Fibroblast of the aortic adventitia (primary cell): ENCODE results near the gene GPR68. TPM values are rescaled to one million over a fixed set of nuclear protein-coding genes. Genes with fewer than 3 reads are reported as not detected.
"Not testable (repeated sequence)": the region's sequence is repeated elsewhere in the genome, so short reads cannot be mapped to it uniquely, and the experiment has no call there.

Experiments
- DNase-seq: peaks from one replicate; pipeline ENCODE4 v3.0.0-alpha.2; 2010; ENCODE audit warnings: low read depth
- H3K4me3 ChIP-seq: 2 replicates; pipeline ENCODE4 v1.5.1; 2011; ENCODE audit warnings: low read depth, mild to moderate bottlenecking, control low read depth, low read length, moderate library complexity
- total RNA-seq: library from RNA; depleted of rRNA; stranded (reverse); fragments of >200 nt; gene quantifications from 2 replicates; pipeline ENCODE4 v1.2.3, GENCODE V29; 2012; ENCODE audit warnings: low replicate concordance
- TF ChIP-seq, protein P1 (sequence below): IDR thresholded peaks from 2 replicates; pipeline ENCODE4 v1.5.1; 2011; ENCODE audit warnings: mild to moderate bottlenecking, low read length, control low read depth, inconsistent platforms; ENCODE audit not compliant: insufficient read depth

GPR68 gene
- total RNA-seq, 1 donor = 17.1 TPM

DNA sequence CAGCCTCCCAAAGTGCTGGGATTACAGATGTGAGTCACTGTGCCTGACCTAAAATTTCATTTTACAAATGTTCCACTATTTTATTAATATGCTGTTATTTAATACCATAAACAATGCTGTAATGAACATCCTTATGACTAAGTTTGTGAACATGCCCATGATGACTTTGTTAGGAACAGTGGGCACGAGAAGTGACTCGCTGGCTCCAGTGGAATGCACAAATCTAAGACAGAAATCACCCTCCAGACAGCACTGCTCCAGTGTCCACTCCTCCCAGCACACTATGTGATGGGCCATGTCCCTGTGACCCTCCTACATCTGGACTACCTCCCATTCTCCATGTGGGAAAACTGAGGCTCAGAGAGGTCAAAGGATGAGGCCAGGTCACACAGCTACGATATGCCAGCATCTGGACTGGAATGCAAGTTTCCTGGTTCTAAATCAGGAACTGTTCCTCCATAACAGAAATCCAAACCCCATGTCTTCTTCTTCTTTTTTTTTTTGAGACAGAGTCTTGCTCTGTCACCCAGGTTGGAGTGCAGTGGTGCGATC, 57.9 kb downstream of the GPR68 start:
- TF ChIP-seq, protein P1, sequence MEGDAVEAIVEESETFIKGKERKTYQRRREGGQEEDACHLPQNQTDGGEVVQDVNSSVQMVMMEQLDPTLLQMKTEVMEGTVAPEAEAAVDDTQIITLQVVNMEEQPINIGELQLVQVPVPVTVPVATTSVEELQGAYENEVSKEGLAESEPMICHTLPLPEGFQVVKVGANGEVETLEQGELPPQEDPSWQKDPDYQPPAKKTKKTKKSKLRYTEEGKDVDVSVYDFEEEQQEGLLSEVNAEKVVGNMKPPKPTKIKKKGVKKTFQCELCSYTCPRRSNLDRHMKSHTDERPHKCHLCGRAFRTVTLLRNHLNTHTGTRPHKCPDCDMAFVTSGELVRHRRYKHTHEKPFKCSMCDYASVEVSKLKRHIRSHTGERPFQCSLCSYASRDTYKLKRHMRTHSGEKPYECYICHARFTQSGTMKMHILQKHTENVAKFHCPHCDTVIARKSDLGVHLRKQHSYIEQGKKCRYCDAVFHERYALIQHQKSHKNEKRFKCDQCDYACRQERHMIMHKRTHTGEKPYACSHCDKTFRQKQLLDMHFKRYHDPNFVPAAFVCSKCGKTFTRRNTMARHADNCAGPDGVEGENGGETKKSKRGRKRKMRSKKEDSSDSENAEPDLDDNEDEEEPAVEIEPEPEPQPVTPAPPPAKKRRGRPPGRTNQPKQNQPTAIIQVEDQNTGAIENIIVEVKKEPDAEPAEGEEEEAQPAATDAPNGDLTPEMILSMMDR = no peak
- no peak overlapping the region for H3K4me3 ChIP-seq
- DNase-seq = no peak

DNA sequence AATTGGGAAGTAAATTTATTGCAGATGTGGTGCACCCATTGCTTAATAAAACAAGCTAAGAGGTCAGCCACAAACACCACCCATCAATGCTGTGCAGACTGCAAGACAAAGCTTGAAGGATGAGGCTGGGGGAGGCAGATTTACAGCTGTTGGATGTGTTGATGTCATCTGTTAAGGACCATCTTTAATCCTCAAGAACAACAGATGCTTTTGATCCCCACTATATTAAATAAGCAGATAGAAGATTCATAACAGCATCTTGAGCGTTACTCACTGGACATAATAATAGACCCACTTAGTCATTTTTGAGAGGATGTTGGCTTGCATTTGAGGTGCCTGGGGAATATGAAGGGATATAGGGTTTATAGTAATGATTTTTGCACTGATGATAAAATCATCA, 58.8 kb downstream of the GPR68 start:
- TF ChIP-seq, protein P1 = no peak
- peak; percentile 48 for DNase-seq
- H3K4me3 ChIP-seq = no peak overlapping the region

DNA sequence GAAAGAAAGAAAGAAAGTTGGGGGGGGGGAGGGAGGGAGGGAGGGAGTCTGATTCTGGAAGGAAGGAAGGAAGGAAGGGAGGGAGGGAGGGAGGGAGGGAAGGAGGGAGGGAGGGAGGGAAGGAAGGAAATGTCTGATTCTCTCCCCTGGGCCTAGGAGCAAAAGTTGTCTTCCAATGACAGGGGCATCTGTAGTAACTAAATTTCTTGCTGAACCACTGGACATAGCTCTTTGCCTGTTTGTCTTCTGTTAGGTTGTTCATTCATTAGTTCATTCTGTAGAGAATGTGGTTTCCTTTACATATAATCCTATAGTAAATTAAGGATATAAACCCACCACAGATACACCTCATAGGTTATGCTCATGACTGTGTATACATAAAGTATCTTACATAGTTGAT, 59.9 kb downstream of the GPR68 start:
- TF ChIP-seq, protein P1 = no peak
- no peak for DNase-seq
- H3K4me3 ChIP-seq = no peak overlapping the region

DNA sequence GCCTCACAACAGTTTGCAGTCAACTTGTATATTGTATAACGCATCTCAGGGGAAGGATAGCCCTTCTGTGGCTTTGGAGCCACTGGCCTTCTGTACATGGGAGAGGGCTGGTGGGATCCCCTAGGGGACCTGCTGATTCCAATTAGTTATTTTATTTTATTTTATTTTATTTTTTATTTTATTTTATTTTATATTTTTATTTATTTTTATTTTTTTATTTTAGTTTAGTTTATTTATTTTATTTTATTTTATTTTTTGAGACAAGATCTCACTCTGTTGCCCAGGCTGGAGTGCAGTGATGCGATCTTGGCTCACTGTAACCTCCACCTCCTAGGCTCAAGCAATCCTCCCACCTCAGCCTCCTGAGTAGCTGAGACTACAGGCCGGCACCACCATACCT, 61.8 kb downstream of the GPR68 start:
- not testable (repeated sequence) for H3K4me3 ChIP-seq, DNase-seq

Other genes starting within 250 kb of the GPR68 start
- 5.0 and 8.0 TPM in 2 replicates for gene RPS6KA5, start 184.1 kb downstream of the GPR68 start, total RNA-seq
- gene DGLUCY, start 130.6 kb downstream of the GPR68 start, total RNA-seq = 32.0 and 42.6 TPM in 2 replicates
- gene CCDC88C, start 173.1 kb upstream of the GPR68 start, total RNA-seq = under 0.01 TPM in 1 of 2 replicates, not detected in the other